Measurements from ENCODE around the gene PAGR1.
A peak's percentile ranks its signal among the peaks of the same experiment; 100 is the strongest.
"Not testable (repeated sequence)": the region's sequence is repeated elsewhere in the genome, so short reads cannot be mapped to it uniquely, and the experiment has no call there.

PAGR1 gene

GRCh38 chr16:29812754-29813643 lies 3.0 kb upstream of the PAGR1 start:
- no peak for DNase-seq

- no peak for DNase-seq
Measured at GRCh38 chr16:29813644-29814562, 2.0 kb upstream of the PAGR1 start.

DNA sequence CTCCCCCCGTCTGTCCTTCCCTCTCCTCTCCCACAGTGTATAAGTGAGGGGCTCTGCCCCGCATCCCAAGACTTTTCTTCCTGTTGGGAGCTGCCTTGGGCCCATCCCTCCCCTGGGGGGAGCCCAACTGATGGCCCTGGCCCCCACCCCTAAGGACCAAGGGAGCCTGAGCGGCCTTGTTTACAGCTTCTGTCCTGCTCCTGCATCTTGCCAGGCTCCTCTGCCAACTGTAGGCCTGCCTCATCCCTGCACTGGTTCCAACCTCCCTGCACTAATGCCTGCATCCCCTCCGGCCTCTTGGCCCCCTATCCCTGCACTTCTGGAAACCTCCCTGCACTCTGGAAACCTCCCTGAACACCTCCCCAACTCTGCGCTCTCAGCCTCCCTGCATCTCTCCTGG lies 1.4 kb upstream of the PAGR1 start:
- no peak for DNase-seq

- no peak for DNase-seq
Measured at GRCh38 chr16:29815032-29815721, 775 bp upstream of the PAGR1 start.

DNA sequence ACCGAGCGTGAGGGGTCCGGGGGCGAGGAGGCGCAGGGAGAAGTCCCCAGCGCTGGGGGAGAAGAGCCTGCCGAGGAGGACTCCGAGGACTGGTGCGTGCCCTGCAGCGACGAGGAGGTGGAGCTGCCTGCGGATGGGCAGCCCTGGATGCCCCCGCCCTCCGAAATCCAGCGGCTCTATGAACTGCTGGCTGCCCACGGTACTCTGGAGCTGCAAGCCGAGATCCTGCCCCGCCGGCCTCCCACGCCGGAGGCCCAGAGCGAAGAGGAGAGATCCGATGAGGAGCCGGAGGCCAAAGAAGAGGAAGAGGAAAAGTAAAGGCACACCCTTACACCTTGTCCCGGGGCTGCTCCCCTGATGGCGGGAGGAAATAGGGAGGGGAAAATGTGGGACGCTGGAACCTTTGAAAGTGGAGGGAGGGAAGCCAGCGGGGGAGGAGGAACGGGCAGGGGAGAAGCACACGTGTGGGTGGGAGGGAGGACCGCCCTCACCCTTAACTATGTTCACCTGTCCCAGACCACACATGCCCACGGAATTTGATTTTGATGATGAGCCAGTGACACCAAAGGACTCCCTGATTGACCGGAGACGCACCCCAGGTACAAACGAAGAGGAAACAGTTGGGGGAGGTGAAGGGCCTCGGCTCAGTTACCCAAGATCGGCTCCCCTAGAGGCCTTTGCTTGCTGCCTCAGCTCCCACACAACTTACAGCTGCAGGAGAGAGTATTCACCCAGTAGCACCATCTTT lies 916 bp downstream of the PAGR1 start:
- peak; percentile 48 for DNase-seq

- DNase-seq, result no peak
Measured at GRCh38 chr16:29818082-29818481, 2.1 kb downstream of the PAGR1 start.

DNA sequence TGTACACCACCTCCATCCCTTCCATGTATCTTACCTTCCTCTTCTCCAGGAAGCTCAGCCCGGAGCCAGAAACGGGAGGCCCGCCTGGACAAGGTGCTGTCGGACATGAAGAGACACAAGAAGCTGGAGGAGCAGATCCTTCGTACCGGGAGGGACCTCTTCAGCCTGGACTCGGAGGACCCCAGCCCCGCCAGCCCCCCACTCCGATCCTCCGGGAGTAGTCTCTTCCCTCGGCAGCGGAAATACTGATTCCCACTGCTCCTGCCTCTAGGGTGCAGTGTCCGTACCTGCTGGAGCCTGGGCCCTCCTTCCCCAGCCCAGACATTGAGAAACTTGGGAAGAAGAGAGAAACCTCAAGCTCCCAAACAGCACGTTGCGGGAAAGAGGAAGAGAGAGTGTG lies 3.6 kb downstream of the PAGR1 start:
- no peak for DNase-seq

DNA sequence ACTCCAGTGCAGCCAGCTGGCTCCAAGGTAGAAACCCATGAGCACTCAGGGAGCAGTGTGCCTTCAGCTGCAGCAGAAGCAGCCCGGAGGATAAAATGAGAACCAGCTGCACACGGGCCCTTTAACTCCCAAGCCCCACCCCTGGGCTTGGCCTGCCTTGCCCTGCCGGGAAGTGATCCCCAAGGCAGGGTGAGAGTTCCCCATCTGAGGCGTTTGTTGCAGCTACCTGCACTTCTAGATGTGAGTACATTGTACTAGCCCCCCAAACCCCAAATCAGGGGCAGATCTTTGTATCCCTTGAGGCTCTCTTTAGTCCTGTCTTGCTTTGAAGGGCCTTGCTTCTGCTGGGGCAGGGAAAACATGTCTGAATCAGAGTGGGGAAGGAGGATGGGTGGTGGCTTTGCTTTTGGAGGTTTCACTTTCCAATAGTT lies 4.3 kb downstream of the PAGR1 start, which contains the start of gene MVP:
Gene MVP, plus strand, starts transcription at position 192 of the 431 bp plus-strand sequence. CDS start 10,088 bp downstream, outside the sequence.
- DNase-seq, result peak; percentile 73

GRCh38 chr16:29820730-29821642 lies 5.0 kb downstream of the PAGR1 start:
- no peak for DNase-seq

DNA sequence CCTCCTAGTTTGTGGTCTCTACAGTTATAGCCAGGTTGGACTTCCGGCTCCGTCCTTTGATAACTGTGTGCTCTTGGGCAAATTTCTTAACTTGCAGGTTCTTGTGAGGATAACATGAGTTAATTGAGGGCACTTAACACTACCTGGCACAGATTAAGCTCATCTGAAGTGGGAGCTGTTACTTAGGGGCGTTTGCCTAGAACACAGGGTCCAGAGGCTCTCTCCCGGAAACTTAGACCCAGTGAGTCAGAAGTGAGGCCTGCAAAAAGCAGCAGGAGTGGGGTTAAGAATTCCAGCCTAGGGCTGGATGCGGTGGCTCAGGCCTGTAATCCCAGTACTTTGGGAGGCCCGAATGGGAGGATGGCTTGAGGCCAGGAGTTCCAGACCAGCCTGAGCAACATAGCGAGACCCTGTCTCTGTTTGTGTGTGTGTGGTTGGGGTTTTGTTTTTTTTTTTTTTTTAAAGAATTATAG lies 5.7 kb downstream of the PAGR1 start:
- peak; percentile 80 for DNase-seq

DNA sequence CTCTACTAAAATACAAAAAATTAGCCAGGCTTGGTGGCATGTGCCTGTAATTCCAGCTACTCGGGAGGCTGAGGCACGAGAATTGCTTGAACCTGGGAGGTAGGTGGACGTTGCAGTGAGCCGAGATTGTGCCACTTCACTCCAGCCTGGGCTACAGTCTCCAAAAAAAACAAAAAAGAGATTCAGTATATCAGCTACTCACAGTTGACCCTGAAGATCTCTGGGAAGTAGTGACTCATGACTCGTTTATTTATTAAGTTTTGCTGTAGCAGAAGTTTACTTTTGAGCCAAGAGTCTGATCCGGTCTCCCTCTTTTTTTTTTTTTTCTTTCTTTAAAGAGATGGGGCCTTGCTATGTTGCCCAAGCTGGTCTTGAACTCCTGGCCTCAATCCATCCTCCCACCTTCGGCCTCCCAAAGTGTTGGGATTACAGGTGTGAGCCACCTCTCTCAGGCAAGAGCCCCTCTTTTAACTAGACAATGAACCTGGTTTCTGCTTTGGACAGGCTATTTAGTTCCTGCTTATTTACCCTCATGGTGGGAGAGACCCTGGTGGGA lies 8.7 kb downstream of the PAGR1 start:
- DNase-seq, result peak; percentile 80

GRCh38 chr16:29825145-29826044 lies 9.4 kb downstream of the PAGR1 start:
- DNase-seq, result peak; percentile 87

GRCh38 chr16:29826342-29826695 lies 10.4 kb downstream of the PAGR1 start:
- no peak for DNase-seq

DNA sequence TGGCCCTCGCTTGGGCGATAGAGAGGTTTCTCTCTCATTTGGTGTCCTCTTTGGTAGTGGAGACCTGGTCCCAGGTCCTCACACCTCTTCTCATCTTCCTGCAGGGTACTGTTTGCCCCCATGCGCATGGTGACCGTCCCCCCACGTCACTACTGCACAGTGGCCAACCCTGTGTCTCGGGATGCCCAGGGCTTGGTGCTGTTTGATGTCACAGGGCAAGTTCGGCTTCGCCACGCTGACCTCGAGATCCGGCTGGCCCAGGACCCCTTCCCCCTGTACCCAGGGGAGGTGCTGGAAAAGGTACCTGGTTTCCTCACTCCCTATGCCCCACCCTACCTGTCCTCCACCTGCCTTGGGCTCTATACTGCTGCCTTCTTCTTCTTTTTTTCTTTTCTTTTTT lies 14.8 kb downstream of the PAGR1 start:
- DNase-seq, result no peak

GRCh38 chr16:29831490-29831889 lies 15.5 kb downstream of the PAGR1 start:
- no peak for DNase-seq

GRCh38 chr16:29833219-29833618 lies 17.3 kb downstream of the PAGR1 start:
- DNase-seq, result not testable (repeated sequence)

DNA sequence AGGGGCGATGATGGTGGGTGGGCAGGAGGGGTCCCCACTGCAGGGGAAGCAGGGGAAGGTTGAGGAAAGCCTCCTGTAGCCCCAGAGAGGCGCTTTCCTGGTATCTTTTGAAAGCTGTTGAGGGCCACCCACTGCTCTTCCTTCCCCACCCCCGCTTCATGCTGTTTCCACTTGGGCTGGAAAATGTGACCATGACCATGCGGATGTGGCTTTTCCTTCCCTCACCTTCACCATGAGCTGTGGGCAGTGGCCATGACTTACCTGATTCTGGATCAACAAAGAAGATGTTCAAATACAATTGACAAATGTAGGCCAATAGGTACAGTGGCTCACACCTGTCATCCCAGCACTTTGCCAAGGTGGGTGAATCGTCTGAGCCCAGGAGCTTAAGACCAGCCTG lies 18.1 kb downstream of the PAGR1 start:
- DNase-seq, result no peak

GRCh38 chr16:29835926-29836325 lies 20.0 kb downstream of the PAGR1 start:
- DNase-seq, result no peak

DNA sequence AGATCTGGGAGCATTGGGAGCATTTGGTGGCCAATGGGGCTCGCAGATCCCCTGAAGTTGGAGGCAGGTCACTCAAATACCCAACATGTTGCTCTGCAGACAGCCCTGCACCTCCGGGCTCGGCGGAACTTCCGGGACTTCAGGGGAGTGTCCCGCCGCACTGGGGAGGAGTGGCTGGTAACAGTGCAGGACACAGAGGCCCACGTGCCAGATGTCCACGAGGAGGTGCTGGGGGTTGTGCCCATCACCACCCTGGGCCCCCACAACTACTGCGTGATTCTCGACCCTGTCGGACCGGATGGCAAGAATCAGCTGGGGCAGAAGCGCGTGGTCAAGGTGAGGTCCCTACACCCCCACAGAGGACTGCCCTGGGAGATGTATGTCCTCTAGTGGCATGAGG lies 20.7 kb downstream of the PAGR1 start:
- no peak for DNase-seq
